HepG2 (cell line): Measurements from ENCODE around the gene PAK2. TPM values are rescaled to one million over a fixed set of nuclear protein-coding genes. Genes with fewer than 3 reads are reported as not detected.
A peak's percentile ranks its signal among the peaks of the same experiment; 100 is the strongest.
"Not testable (repeated sequence)": the region's sequence is repeated elsewhere in the genome, so short reads cannot be mapped to it uniquely, and the experiment has no call there.

Source experiments
- ARID4A ChIP-seq: sonication (generic); formaldehyde crosslinking; IDR thresholded peaks from 2 replicates; pipeline ENCODE4 v1.5.0; 2020; ENCODE audit warnings: mild to moderate bottlenecking, missing genetic modification reagents, borderline replicate concordance
- ARID5B ChIP-seq: IDR thresholded peaks from 2 replicates; pipeline ENCODE4 v1.4.0; 2020; ENCODE audit warnings: mild to moderate bottlenecking, missing genetic modification reagents
- HIC2 ChIP-seq: sonication (generic); formaldehyde crosslinking; IDR thresholded peaks from 2 replicates; pipeline ENCODE4 v1.9.0; 2022; ENCODE audit warnings: low read depth, missing genetic modification reagents
- HNF4G ChIP-seq, 2 experiments: sonication (generic) in 1 of 2; formaldehyde crosslinking in 1 of 2; IDR thresholded peaks; 2 replicates each; pipeline versions ENCODE4 v1.4.0 to v1.6.1; 2011 to 2020; ENCODE audit warnings: borderline replicate concordance in 2 of 2, low read depth in 2 of 2, mild to moderate bottlenecking in 2 of 2, low read length in 1 of 2, missing genetic modification reagents in 1 of 2, moderate library complexity in 1 of 2
- NCOA2 ChIP-seq: sonication (generic); formaldehyde crosslinking; IDR thresholded peaks from 2 replicates; pipeline ENCODE4 v1.8.0; 2022; ENCODE audit warnings: inconsistent platforms
- NCOR1 ChIP-seq: fragments of 200-600 bp; sonication (generic); IDR thresholded peaks from 2 replicates; pipeline ENCODE4 v1.7.0; 2017; ENCODE audit warnings: antibody characterized with exemption, low read length, borderline replicate concordance
- NR2F1 ChIP-seq, 2 experiments: fragments of 450-650 bp in 1 of 2; formaldehyde crosslinking in 1 of 2; IDR thresholded peaks; 2 replicates each; pipeline versions ENCODE4 v1.5.0 to v1.6.1; 2016 to 2020; ENCODE audit warnings: mild to moderate bottlenecking in 1 of 2, missing compliant biosample characterization in 1 of 2, missing genetic modification reagents in 1 of 2, moderate library complexity in 1 of 2
- PPARG ChIP-seq: conservative IDR thresholded peaks from 2 replicates; pipeline ENCODE4 v1.6.1; 2016; ENCODE audit warnings: missing biosample characterization, missing genetic modification reagents
- RARA ChIP-seq: IDR thresholded peaks from 2 replicates; pipeline ENCODE4 v1.6.1; 2016; ENCODE audit warnings: missing genetic modification reagents, missing compliant biosample characterization
- SOX13 ChIP-seq, 3 experiments: fragments of 450-650 bp in 1 of 3; sonication (generic) in 1 of 3; formaldehyde crosslinking in 1 of 3; IDR thresholded peaks in 2 of 3; conservative IDR thresholded peaks in 1 of 3; 2 replicates each; pipeline versions ENCODE4 v1.5.0 to v1.6.1; 2016 to 2020; ENCODE audit warnings: antibody characterized with exemption in 1 of 3, mild to moderate bottlenecking in 1 of 3, missing compliant biosample characterization in 1 of 3, missing genetic modification reagents in 1 of 3, moderate library complexity in 1 of 3
- TFAP4 ChIP-seq: sonication (generic); IDR thresholded peaks from 2 replicates; pipeline ENCODE4 v1.6.1; 2016; ENCODE audit warnings: low read depth, borderline replicate concordance
- ZNF878 ChIP-seq: sonication (generic); formaldehyde crosslinking; IDR thresholded peaks from 2 replicates; pipeline ENCODE4 v1.8.1; 2023; ENCODE audit warnings: mild to moderate bottlenecking, missing genetic modification reagents, moderate library complexity
- polyA plus RNA-seq, 8 experiments: library from polyadenylated mRNA; depleted of rRNA in 3 of 8; stranded (reverse) in 7 of 8; unstranded in 1 of 8; fragments of >200 nt; fragmentation: Illumina TruSeq in 4 of 8; extraction: Trizol in 4 of 8; gene quantifications; 2 replicates each; pipeline versions ENCODE4 v1.2.1 to v1.2.3, GENCODE V29; 2011 to 2016; ENCODE audit warnings: low read depth in 4 of 8, missing spikeins in 1 of 8, mixed read lengths in 1 of 8; ENCODE audit not compliant: insufficient read depth in 1 of 8
- total RNA-seq, 5 experiments: library from RNA; depleted of rRNA; stranded (reverse); fragments of >200 nt; fragmentation: Illumina TruSeq; extraction: Trizol; gene quantifications; 2 replicates each; pipeline ENCODE4 v1.2.3, GENCODE V29; 2016; ENCODE audit warnings: low read depth in 1 of 5

Gene PAK2
- total and polyA plus RNA-seq, 2 of the 13 experiments (the other 11 are each of a cell fraction or from before 2014, with no cell fraction given): 23.0 to 24.7 TPM

- TF ChIP-seq ARID5B (CRISPR knock-in tag): peak; percentile 80
- peak; percentile 67; the same call in 1 of the 2 replicates for TF ChIP-seq PPARG (CRISPR knock-in tag)
- TF ChIP-seq RARA: peak; percentile 99
- TF ChIP-seq NCOA2: peak; percentile 48; the same call in 1 of the 2 replicates
- TF ChIP-seq ZNF878 (CRISPR knock-in tag): 0 out of 2 replicates have a peak, but pooled peaks have one; percentile 62
- TF ChIP-seq HNF4G (IDR thresholded peaks at IDR 0.05; ENCODE audit: borderline replicate concordance, low read depth, low read length): peak; percentile 17; the same call in 1 of the 2 replicates
- TF ChIP-seq HNF4G (CRISPR knock-in tag; IDR thresholded peaks at IDR 0.05; ENCODE audit: borderline replicate concordance, low read depth); SOX13 (IDR thresholded peaks at IDR 0.05): not testable (repeated sequence)
- TF ChIP-seq NR2F1 (CRISPR knock-in tag; IDR thresholded peaks at IDR 0.05): peak; percentile 84 to 88
- TF ChIP-seq HIC2 (CRISPR knock-in tag): 0 out of 2 replicates have a peak, but pooled peaks have one; percentile 28
- TF ChIP-seq NCOR1: peak; percentile 54; the same call in 1 of the 2 replicates
- TF ChIP-seq TFAP4: 0 out of 2 replicates have a peak, but pooled peaks have one; percentile 40
- TF ChIP-seq SOX13 (CRISPR knock-in tag; conservative IDR thresholded peaks at IDR 0.05 in 1 of 2, IDR thresholded peaks at IDR 0.05 in 1 of 2): peak in 1 of 2 experiments; percentile 48; a peak in 1 of 4 replicates
- peak; percentile 46; the same call in 1 of the 2 replicates for TF ChIP-seq ARID4A (CRISPR knock-in tag)
Measured at GRCh38 chr3:196839351-196839750, 99.7 kb downstream of the PAK2 start (continued).
